K562 (cell line): ENCODE results near the gene CD34. TPM values are rescaled to one million over a fixed set of nuclear protein-coding genes. Genes with fewer than 3 reads are reported as not detected.

Experiments
- BMI1 ChIP-seq: fragments of 150-350 bp; IDR thresholded peaks from 2 replicates; pipeline ENCODE4 v1.6.1; 2014; ENCODE audit warnings: low read length
- NFATC3 ChIP-seq: fragments of 450-650 bp; IDR thresholded peaks from 2 replicates; pipeline ENCODE4 v1.6.1; 2017; ENCODE audit warnings: mild to moderate bottlenecking
- RFX1 ChIP-seq: fragments of 450-650 bp; IDR thresholded peaks from 2 replicates; pipeline ENCODE4 v1.6.1; 2016; ENCODE audit warnings: mild to moderate bottlenecking, moderate library complexity
- ZNF3 ChIP-seq: fragments of 250-450 bp; sonication (Bioruptor Pico); IDR thresholded peaks from 2 replicates; pipeline ENCODE4 v1.5.0; 2021; ENCODE audit warnings: mild to moderate bottlenecking, moderate library complexity
- polyA plus RNA-seq, 8 experiments: library from polyadenylated mRNA; depleted of rRNA in 4 of 8; stranded (reverse) in 5 of 8; unstranded in 3 of 8; fragments of >200 nt; fragmentation: Nextera tagmentation in 2 of 8; fragmentation: Illumina TruSeq in 1 of 8; extraction: Ambion mirVana in 2 of 8; extraction: Trizol in 1 of 8; gene quantifications; 2 replicates each; pipeline versions ENCODE4 v1.2.1 to v1.2.3, GENCODE V29; 2011 to 2014; ENCODE audit warnings: inconsistent platforms in 1 of 8, missing spikeins in 1 of 8
- total RNA-seq, 7 experiments: library from RNA; depleted of rRNA in 6 of 7; stranded (reverse); fragments of >200 nt in 6 of 7; fragmentation: Illumina TruSeq in 2 of 7; extraction: Trizol in 2 of 7; gene quantifications; 2 replicates each; pipeline versions ENCODE4 v1.2.1 to v1.2.3, GENCODE V29; 2011 to 2021; ENCODE audit warnings: low replicate concordance in 1 of 7
- TF ChIP-seq, protein P1 (sequence below): fragments of 200-600 bp; sonication (generic); IDR thresholded peaks from one replicate; pipeline ENCODE4 v1.6.1; 2012; ENCODE audit warnings: mild to moderate bottlenecking, low read depth, low read length, inconsistent platforms
- TF ChIP-seq, protein P2 (sequence below): fragments of 250-450 bp; sonication (Bioruptor Pico); IDR thresholded peaks from 2 replicates; pipeline ENCODE4 v1.5.0; 2020; ENCODE audit warnings: mild to moderate bottlenecking, borderline replicate concordance
- TF ChIP-seq, protein P3 (sequence below): sonication (generic); IDR thresholded peaks from 2 replicates; pipeline ENCODE4 v1.6.1; 2016
- TF ChIP-seq, protein P4 (sequence below), 2 experiments: fragments of 250-450 bp in 1 of 2; fragments of 450-650 bp in 1 of 2; sonication (Bioruptor Pico) in 1 of 2; IDR thresholded peaks; 2 replicates each; pipeline versions ENCODE4 v1.6.1 to v1.8.0; 2016 to 2021; ENCODE audit warnings: mild to moderate bottlenecking in 2 of 2, moderate library complexity in 2 of 2, missing compliant biosample characterization in 1 of 2, missing genetic modification characterization in 1 of 2
- TF ChIP-seq, protein P5 (sequence below): sonication (generic); formaldehyde crosslinking; IDR thresholded peaks from 2 replicates; pipeline ENCODE4 v1.8.1; 2022; ENCODE audit warnings: missing genetic modification reagents

CD34 gene
- total and polyA plus RNA-seq, 9 of the 15 experiments (the other 6 are each of a cell fraction or from before 2014, with no cell fraction given): not detected

DNA sequence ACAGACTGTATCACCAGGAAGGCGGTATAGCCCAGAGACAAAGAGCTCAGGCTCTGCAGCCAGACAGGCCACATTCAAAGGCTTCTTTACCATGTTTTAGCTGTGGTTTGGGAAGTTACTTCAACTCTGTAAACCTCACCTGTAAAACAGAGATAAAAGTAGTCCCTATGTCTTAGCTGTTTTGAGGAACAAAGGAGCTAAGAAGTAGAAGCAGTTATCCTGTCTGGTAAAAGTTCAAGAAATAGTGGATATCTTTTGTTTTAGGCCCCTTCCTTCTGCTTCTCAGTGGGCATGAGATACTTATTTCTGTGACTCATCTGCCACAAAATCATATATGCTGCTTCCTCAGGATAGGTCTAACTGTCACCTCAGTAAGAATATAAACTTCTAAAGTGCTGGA lies 6.5 kb downstream of the CD34 start (continued):
- TF ChIP-seq, protein P1, sequence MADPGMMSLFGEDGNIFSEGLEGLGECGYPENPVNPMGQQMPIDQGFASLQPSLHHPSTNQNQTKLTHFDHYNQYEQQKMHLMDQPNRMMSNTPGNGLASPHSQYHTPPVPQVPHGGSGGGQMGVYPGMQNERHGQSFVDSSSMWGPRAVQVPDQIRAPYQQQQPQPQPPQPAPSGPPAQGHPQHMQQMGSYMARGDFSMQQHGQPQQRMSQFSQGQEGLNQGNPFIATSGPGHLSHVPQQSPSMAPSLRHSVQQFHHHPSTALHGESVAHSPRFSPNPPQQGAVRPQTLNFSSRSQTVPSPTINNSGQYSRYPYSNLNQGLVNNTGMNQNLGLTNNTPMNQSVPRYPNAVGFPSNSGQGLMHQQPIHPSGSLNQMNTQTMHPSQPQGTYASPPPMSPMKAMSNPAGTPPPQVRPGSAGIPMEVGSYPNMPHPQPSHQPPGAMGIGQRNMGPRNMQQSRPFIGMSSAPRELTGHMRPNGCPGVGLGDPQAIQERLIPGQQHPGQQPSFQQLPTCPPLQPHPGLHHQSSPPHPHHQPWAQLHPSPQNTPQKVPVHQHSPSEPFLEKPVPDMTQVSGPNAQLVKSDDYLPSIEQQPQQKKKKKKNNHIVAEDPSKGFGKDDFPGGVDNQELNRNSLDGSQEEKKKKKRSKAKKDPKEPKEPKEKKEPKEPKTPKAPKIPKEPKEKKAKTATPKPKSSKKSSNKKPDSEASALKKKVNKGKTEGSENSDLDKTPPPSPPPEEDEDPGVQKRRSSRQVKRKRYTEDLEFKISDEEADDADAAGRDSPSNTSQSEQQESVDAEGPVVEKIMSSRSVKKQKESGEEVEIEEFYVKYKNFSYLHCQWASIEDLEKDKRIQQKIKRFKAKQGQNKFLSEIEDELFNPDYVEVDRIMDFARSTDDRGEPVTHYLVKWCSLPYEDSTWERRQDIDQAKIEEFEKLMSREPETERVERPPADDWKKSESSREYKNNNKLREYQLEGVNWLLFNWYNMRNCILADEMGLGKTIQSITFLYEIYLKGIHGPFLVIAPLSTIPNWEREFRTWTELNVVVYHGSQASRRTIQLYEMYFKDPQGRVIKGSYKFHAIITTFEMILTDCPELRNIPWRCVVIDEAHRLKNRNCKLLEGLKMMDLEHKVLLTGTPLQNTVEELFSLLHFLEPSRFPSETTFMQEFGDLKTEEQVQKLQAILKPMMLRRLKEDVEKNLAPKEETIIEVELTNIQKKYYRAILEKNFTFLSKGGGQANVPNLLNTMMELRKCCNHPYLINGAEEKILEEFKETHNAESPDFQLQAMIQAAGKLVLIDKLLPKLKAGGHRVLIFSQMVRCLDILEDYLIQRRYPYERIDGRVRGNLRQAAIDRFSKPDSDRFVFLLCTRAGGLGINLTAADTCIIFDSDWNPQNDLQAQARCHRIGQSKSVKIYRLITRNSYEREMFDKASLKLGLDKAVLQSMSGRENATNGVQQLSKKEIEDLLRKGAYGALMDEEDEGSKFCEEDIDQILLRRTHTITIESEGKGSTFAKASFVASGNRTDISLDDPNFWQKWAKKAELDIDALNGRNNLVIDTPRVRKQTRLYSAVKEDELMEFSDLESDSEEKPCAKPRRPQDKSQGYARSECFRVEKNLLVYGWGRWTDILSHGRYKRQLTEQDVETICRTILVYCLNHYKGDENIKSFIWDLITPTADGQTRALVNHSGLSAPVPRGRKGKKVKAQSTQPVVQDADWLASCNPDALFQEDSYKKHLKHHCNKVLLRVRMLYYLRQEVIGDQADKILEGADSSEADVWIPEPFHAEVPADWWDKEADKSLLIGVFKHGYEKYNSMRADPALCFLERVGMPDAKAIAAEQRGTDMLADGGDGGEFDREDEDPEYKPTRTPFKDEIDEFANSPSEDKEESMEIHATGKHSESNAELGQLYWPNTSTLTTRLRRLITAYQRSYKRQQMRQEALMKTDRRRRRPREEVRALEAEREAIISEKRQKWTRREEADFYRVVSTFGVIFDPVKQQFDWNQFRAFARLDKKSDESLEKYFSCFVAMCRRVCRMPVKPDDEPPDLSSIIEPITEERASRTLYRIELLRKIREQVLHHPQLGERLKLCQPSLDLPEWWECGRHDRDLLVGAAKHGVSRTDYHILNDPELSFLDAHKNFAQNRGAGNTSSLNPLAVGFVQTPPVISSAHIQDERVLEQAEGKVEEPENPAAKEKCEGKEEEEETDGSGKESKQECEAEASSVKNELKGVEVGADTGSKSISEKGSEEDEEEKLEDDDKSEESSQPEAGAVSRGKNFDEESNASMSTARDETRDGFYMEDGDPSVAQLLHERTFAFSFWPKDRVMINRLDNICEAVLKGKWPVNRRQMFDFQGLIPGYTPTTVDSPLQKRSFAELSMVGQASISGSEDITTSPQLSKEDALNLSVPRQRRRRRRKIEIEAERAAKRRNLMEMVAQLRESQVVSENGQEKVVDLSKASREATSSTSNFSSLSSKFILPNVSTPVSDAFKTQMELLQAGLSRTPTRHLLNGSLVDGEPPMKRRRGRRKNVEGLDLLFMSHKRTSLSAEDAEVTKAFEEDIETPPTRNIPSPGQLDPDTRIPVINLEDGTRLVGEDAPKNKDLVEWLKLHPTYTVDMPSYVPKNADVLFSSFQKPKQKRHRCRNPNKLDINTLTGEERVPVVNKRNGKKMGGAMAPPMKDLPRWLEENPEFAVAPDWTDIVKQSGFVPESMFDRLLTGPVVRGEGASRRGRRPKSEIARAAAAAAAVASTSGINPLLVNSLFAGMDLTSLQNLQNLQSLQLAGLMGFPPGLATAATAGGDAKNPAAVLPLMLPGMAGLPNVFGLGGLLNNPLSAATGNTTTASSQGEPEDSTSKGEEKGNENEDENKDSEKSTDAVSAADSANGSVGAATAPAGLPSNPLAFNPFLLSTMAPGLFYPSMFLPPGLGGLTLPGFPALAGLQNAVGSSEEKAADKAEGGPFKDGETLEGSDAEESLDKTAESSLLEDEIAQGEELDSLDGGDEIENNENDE: no peak
- TF ChIP-seq ZNF3 (no peak), RFX1 (no peak), NFATC3 (no peak), BMI1 (no peak)
- TF ChIP-seq, protein P2, sequence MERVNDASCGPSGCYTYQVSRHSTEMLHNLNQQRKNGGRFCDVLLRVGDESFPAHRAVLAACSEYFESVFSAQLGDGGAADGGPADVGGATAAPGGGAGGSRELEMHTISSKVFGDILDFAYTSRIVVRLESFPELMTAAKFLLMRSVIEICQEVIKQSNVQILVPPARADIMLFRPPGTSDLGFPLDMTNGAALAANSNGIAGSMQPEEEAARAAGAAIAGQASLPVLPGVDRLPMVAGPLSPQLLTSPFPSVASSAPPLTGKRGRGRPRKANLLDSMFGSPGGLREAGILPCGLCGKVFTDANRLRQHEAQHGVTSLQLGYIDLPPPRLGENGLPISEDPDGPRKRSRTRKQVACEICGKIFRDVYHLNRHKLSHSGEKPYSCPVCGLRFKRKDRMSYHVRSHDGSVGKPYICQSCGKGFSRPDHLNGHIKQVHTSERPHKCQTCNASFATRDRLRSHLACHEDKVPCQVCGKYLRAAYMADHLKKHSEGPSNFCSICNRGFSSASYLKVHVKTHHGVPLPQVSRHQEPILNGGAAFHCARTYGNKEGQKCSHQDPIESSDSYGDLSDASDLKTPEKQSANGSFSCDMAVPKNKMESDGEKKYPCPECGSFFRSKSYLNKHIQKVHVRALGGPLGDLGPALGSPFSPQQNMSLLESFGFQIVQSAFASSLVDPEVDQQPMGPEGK (CRISPR knock-in tag): no peak
- TF ChIP-seq, protein P3, sequence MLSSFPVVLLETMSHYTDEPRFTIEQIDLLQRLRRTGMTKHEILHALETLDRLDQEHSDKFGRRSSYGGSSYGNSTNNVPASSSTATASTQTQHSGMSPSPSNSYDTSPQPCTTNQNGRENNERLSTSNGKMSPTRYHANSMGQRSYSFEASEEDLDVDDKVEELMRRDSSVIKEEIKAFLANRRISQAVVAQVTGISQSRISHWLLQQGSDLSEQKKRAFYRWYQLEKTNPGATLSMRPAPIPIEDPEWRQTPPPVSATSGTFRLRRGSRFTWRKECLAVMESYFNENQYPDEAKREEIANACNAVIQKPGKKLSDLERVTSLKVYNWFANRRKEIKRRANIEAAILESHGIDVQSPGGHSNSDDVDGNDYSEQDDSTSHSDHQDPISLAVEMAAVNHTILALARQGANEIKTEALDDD: 0 out of 2 replicates have a peak, but pooled peaks have one; percentile 16
- TF ChIP-seq, protein P4, sequence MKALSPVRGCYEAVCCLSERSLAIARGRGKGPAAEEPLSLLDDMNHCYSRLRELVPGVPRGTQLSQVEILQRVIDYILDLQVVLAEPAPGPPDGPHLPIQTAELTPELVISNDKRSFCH (CRISPR knock-in tag; IDR thresholded peaks at IDR 0.05): no peak
- TF ChIP-seq, protein P4 (tag; IDR thresholded peaks at IDR 0.05): 0 out of 2 replicates have a peak, but pooled peaks have one; percentile 58
- TF ChIP-seq, protein P5, sequence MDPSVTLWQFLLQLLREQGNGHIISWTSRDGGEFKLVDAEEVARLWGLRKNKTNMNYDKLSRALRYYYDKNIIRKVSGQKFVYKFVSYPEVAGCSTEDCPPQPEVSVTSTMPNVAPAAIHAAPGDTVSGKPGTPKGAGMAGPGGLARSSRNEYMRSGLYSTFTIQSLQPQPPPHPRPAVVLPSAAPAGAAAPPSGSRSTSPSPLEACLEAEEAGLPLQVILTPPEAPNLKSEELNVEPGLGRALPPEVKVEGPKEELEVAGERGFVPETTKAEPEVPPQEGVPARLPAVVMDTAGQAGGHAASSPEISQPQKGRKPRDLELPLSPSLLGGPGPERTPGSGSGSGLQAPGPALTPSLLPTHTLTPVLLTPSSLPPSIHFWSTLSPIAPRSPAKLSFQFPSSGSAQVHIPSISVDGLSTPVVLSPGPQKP (CRISPR knock-in tag): no peak
